ENCODE data around the gene RYR2.

DNA sequence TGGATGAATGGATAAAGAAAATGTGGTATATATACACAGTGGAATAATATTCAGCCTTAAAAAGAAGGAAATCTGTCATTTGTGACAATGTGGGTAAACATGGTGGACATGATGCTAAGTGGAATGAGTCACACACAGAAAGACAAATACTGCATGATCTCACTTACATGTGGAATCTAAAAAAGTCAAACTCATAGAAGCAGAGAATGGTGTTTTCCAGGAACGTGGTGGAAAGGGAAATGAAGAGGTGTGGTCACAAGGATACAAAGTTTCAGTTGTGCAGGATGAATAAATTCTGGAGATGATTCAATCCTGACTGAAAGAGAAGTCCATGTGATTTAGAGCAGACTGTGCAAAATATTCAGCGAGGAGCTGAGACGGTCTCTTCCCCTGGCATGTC is 56.6 kb downstream of the RYR2 start:
- TF ChIP-seq, protein P1, sequence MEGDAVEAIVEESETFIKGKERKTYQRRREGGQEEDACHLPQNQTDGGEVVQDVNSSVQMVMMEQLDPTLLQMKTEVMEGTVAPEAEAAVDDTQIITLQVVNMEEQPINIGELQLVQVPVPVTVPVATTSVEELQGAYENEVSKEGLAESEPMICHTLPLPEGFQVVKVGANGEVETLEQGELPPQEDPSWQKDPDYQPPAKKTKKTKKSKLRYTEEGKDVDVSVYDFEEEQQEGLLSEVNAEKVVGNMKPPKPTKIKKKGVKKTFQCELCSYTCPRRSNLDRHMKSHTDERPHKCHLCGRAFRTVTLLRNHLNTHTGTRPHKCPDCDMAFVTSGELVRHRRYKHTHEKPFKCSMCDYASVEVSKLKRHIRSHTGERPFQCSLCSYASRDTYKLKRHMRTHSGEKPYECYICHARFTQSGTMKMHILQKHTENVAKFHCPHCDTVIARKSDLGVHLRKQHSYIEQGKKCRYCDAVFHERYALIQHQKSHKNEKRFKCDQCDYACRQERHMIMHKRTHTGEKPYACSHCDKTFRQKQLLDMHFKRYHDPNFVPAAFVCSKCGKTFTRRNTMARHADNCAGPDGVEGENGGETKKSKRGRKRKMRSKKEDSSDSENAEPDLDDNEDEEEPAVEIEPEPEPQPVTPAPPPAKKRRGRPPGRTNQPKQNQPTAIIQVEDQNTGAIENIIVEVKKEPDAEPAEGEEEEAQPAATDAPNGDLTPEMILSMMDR (IDR thresholded peaks at IDR 0.05) = no peak
- no peak for TF ChIP-seq POLR2A (IDR thresholded peaks at IDR 0.05)
